ENCODE results near the gene ANGPTL2.

DNA sequence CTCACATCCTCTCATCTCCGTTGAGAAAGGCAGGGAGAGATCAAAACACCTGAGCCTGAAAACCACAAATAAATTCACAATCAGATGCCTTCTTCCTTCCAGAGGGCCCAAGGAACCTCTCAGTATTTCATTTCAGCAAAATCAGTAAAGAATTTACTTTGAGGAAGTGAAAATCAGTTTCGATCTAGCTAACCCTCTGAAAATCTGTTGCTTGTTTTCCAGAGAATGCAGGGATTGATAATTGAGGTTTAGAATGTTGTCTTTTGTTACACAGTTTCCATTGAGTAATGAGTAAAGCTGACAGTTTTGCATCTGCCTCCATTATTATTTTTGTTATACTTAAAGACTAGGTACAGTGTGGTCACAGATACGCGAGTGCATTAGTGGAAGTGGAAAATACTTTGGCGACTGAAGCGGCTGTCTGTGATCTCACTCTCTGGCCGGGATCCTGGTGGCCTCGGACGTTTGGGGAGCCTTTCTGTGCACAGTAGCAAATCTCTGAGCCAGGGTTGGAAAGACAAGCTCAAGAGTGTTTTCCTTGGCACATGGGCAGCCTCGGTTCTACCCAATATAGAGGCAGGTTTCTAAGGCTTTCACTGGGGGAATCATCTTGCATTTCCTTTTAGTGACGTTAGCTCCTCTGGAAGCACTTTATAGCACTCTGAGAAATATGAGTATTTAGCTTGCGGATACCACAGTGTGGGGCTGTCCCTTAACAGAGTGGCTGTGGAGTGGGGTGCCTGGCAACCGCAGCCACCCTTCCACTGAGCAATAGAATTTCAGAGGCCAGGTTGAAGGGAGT lies 32.2 kb upstream of the ANGPTL2 start:
- TF ChIP-seq, protein P1, sequence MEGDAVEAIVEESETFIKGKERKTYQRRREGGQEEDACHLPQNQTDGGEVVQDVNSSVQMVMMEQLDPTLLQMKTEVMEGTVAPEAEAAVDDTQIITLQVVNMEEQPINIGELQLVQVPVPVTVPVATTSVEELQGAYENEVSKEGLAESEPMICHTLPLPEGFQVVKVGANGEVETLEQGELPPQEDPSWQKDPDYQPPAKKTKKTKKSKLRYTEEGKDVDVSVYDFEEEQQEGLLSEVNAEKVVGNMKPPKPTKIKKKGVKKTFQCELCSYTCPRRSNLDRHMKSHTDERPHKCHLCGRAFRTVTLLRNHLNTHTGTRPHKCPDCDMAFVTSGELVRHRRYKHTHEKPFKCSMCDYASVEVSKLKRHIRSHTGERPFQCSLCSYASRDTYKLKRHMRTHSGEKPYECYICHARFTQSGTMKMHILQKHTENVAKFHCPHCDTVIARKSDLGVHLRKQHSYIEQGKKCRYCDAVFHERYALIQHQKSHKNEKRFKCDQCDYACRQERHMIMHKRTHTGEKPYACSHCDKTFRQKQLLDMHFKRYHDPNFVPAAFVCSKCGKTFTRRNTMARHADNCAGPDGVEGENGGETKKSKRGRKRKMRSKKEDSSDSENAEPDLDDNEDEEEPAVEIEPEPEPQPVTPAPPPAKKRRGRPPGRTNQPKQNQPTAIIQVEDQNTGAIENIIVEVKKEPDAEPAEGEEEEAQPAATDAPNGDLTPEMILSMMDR (conservative IDR thresholded peaks at IDR 0.05 in 1 of 2, IDR thresholded peaks at IDR 0.05 in 1 of 2; ENCODE audit: extremely low read depth in 1 of 2, insufficient read depth in 1 of 2, low read depth in 1 of 2, low read length in 2 of 2): no peak
- TF ChIP-seq EZH2 (IDR thresholded peaks at IDR 0.05; ENCODE audit: borderline replicate concordance, low read length): no peak
